KG1 (cell line): ENCODE measurements around the gene TRNP1.
A peak's percentile ranks its signal among the peaks of the same experiment; 100 is the strongest.

Source experiments
- DNase-seq: peaks from one replicate; lab custom pipeline; 2025; lab: John Stamatoyannopoulos, UW

Gene TRNP1

DNA sequence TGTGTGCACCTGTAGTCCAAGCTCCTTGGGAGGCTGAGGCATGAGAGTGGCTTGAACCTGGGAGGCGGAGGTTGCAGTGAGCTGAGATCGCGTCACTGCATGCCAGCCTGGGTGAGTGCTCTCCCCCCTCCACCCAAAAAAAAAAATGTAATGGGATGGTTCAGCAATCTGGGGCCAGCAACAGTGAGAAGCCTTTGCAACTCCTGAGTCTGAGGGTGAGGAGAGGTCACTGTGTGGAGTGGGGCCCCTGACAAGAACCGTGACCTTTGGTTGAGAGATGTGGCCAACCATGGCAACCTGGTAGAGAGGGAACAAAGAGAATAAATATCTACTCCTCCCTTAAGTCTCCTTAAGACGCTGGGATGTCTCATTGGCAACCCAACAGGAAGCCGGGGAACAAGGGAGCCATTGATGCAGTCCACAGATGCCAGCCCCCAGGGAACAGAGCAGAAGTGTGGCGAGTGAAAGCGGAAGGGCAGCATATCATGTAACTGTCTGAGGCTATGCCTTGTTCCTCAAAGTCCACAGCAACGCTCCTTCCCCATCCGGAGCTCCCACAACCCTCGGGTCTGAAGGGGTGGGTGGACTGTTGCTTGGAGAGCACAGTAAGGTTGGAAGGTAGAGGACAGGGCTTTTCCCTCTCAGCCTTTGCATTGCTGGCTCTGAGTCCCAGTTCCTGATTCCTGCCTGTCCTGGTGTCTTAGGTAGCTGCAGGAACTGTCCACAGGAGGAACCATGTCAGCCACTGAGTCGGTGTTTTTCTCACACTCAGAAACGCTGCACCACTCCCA lies 8.3 kb downstream of the TRNP1 start:
- DNase-seq, result peak; percentile 43

DNA sequence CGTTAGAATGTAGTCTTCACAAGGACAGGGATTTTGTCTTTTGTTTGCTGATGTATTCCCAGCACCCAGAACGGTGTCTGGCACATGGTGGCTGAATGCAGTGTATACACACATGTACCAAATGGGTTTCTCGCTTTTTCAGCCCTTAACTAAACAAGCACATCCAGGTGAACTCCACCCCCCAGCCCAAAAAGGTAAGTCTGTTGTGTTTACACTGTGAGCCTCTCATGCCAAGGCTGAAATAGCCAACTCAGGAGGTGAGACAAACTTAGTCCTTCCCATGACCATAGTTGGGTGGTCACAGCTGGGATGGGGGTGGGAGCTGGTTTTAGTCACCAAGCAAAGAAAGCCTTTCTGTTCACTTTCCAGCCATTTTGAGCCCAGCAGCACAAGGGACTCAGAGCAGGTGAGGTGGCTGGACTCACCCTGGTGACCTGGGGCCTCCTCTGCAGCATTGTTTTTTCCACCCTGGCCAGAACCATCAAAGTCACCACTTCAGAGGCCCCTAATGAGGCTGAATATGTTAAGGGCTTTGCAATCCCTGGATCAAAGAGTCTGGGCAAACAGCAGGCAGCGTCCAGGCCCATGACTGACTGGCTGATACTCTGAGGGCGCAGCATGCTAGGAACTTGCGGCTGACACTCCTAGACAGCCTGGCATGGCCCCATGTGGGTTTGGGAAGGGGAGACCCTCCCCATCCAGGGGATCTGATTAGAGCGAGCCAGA lies 10.4 kb downstream of the TRNP1 start:
- DNase-seq, result no peak

DNA sequence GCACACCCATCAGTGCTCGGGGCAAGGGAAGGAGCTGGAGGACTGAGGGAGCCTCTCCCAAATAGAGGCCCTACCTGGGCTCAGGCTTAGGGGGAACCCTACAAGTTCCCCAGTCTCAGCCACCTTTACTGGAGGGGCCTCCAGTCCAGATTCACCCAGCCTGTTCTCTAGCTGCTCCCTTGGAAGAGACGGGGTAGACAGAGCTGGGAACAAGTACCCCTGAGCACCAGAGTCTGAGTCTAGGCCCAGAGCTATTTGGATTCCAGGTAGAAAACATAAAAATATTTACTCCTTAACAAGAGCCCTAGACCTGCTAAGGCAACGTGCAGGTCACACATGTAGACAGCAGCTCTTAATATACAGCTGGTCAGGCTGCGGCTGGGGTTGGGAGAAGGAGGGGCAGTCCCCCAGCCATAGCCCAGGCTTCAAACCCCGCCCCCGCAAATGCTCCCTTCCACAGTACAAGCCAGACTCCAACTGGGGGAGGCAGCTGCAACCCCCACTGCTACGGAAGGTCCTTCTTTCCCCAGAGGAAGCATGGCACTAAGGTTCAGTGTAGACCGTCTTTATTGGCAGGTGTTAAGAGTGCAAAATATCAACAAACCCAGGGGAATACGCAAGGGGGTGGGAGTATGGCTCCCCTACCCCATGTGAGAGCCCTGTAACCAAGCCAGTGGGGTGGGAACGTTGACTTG lies 11.1 kb downstream of the TRNP1 start:
- no peak for DNase-seq

DNA sequence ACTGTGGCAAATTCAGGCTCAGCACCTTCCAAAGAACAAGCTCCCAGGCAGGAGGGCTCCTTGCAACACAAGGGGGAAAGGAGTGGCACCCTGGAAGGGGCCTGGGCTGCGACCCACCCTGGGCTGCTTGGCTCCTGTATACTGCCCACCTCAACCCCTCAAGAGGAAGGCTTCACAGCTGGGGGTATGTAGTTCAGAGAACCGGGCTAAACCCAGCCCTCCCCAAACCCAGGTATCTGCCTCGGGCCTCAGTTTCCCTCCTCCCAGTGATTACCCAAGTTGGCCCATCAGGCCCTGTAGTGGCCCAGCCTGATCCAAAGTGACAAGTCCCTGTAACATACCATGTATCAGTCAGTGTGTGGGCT lies 11.7 kb downstream of the TRNP1 start:
- DNase-seq, result no peak

DNA sequence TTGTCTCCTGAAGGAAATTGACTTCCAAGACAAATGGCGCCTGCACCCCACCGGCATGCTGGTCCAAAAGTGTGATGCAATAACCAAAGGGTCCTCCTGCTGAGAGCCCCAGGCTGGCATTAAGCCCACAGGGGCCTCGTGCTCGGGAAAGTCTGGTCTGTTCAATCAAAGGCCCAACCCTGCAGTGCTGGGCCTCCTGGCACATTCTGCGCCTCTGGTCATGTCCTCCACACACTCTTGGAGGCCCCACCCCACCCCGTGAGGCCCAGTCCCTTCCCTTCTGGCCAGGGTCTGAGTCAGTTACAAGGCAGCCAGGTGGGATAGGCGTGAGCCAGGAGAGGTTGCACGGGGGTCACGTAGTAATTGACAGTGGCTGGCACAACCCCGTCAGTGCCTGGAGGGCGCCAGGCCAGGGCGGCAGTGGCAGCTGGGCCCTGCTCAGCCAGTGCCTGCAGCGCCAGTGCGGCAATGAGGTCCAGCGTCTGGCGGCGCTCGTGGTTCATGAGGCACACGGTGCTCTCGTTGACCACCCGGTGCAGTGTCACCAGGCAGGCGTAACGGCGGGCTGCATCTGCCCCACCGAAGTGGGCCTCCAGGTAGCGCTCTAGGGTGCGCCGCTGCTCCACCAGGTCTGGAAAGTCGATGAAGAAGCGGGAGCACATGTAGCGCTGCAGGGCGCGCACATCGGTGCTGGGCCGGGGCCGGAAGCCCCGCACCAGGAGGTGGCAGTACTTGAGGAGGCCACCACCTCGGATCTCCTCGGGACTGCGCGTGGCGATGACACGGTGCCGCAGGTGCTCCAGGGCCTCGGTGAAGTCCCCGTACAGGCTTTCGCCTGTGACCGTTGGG lies 12.4 kb downstream of the TRNP1 start:
- DNase-seq, result no peak

DNA sequence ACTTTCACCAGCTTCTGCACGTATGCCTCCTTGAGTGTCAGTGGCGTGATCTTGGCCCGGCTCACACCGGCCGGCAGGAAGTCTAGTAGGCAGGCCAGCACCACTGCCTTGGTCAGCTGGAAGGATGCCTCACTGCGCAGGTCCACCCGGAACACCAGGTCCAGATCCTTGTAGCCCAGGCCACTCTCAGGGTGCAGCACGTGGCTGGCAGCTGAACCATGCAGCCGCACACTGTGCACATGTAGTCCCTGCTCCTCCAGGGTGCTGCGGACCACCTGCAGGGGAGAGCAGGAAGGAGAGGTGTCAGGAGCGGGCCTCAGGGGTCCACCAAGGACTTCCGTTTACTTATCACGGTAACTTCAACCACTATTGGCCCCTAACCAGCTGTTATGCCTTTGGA lies 13.2 kb downstream of the TRNP1 start:
- DNase-seq, result no peak

DNA sequence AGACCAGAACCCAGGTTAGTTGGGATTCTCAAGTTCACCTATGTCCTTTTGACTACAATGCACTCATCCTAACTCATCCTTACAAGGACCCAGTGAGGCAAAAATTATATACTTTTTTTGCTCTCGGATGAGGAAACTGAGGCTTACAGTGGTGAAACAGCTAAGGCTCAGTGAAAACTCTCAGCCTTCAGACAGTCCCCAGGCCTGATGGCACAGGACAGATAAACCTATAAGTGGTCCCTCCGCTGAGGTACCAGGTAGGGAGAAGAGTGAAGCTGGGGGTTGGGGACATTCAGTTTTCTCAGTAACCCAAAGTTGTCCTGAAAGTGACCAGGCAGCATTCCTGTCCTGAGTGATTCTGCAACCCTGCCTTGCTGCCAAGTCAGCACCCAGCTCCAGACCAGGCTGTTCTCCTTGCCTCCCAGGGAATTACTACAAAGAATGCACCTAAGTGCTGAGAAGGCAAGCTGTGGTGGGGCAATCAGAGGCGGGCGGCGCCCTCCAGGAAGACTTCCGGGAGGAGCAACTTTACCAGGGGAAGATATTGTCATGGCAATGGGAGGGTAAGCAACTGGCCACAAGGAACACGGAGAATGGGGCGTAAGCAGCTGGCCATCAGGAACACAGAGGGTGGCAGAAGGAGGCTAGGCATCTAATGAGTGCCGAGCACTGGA lies 14.6 kb downstream of the TRNP1 start:
- no peak for DNase-seq

DNA sequence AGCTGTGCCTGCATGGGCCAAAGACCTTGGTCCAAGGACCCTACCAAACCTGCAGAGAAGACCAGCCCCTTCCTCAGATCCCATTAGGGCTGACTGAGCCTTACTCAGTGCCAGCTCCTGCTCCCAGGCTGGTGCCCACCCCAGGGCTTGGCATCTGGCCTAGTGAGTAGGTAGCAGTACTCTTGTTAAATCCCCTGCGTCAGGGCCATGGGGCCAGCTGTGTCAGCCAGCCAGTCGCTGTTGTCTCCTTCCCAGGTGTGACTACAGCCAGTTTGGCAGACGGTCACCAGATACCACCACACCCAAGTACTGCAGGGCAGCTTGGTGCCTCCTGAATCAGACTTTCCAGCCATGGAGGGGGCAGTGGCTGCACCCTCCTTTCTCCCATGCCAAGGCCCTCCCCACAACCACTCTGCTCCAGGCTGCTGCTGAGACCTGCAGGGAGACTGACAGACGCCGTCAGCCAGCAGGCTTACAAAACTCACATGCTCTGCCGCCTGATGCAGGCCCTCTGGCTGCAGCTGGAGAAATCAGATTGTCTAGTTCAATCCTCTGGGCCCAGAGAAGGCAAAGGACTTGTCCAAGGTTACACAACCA lies 16.2 kb downstream of the TRNP1 start:
- no peak for DNase-seq

DNA sequence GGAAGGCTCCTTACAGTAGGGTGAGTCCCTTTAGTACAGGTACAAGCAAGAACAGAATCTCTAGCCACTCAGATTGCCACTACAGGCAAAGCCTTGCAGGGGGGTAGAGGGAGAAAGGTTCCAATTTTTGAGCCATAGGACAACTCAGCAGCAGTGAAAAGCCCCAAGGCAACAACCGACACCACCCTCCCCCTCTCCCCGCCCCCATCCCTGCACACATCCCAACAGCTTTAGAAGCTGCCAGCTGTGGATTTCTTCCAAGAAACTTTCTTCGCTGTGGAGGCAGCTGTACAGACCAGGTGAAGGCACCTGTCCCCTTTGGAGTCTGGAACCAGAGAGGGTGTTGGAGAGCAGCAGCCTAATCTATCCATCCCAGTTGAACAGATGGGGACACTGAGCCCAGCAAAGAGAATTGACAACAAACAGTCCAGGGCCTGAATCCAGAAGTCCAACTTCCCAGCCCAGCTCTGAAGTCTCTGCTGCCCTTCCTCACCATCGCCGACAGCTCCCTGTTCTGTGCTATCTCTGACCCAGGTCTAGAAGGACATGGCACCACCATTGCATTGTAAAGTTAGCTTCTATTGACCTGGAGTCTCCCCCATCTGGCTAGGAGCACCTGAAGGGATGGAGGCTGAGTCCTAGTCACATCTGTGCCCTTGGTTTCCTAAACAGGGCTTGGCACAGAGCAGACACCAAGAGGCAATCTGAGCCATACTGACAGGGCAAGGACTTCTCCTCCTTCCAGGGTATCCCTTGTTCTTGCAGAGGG lies 16.9 kb downstream of the TRNP1 start:
- DNase-seq, result no peak

DNA sequence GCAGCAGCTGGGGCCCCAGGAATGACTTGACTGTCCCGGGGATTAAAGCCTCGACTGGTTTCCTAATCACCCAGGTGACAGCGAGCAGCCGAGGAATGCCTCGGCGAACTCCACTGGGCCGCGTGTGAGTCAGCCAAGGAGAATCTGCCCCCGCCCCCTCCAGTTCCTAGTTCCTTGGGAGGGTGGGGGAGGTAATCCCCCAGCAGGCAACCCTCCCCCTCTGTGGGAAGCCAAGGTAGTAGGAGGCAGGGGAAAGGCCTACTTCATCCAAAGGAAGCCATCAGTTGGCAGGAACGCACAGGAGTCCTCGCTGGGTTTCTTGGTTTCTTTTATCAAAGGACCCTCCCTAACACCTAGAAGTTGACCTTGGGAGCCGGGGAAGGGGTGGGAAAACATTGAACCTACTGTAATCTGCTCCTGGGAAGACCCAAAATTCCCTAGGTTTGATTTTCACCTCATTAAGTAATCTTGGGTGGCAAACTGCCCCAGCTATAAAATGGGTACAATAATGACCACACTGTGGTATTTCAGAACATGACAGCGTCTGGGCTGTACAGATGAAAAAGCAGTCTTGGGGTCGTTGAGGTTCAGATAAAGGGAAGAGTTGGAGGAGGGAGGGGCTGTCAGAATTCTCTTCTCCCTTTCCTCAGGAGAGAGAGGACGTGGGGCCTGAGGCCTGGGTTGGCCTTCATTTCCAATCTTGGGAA lies 17.7 kb downstream of the TRNP1 start:
- no peak for DNase-seq

DNA sequence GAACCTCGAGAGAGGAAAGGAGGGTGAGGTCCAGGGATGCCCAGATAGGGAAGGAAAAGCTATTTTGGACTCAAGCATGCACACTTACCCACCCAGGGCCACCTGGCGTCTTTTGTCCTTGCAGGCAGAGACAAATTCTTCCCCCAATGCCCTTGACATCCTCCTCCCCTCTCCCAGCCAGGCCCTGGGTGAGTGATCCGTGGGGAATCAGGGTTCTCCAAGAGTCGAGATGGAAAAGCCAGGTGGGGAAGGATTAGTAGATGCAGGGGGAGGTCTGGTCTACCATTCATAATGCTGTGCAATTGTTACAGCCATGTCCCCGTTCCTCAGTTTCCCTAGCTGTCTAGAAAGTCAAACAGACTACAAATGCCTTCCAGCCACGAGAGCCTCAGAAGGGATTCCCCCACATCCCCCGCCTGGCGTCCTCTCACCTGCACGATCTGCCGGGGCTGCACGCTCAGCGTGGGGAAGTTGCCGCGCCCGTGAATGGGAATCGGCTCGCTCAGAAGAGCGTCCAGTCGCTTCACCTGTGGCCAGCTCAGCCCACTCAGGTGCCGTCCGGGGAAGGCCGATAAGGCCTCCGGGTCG lies 18.6 kb downstream of the TRNP1 start:
- DNase-seq, result no peak

DNA sequence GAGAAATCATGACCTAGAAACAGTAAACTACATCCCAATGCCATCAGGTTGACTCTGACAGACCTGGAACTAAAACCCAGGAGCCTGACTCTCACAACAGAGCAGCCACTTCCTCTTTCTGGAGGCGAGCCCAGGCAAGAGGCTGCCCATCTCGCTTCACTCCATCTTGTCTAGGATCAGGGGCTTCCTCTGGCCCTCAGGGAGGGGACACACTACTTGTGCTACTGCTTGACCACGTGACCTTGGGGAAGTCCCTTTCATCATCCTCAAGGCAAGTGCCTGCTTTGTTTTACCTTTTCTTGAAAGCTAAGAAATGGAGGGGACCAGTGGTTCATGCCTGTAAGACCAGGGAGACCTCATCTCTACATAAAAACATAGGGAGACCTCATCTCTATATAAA lies 21.8 kb downstream of the TRNP1 start:
- peak; percentile 9 for DNase-seq

DNA sequence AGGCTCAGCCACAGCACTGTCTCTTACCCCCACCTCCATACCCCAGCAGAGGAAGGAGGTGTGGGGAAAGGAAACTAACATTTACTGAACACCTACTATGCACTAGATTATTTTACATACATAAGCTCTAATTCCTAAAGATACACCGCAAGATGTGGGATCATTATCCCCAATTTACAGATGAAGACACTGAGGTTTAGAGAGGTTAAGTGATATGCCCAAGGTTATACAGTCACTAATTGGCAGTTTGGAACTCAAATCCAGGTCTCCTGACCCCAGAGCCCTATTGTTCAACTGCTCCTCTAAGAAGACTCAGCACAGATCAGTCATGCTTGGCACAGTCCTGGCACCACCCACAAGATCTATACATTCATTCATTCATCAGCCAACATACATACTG lies 22.9 kb downstream of the TRNP1 start:
- no peak for DNase-seq

DNA sequence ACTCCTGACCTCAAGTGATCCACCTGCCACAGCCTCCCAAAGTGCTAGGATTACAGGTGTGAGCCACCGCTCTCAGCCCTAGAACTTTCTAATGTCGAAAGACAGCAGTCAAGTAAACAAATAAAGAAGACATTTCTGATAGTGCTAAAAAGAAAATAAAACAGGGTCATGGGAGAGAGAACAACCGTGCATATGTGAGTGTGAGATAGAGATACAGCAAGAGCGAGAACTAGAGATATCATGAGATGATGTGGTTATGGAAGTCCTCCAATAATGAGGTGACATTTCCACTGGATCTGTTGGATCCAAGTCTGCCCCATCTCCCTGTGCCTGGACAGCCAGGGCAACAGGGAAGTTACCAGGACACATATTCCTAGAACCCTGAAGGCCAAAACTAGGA lies 23.7 kb downstream of the TRNP1 start:
- no peak for DNase-seq

DNA sequence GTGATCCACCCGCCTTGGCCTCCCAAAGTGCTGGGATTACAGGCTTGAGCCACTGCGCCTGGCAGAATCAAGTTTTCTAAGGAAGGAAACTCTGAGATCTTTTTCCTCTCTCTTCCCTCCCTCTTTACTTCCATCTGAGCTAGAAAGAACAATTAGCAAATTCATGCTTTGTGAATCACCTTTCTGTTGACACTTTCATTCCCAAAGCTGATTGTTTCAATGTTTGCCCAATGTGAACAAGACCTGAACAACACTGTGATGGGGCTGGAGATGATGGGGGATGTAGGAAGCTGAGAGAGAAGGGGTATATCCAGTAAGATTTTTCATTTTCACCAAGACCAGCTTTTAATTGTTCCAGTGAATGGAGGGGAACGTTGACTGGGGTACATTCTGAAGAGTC lies 24.8 kb downstream of the TRNP1 start:
- DNase-seq, result no peak

DNA sequence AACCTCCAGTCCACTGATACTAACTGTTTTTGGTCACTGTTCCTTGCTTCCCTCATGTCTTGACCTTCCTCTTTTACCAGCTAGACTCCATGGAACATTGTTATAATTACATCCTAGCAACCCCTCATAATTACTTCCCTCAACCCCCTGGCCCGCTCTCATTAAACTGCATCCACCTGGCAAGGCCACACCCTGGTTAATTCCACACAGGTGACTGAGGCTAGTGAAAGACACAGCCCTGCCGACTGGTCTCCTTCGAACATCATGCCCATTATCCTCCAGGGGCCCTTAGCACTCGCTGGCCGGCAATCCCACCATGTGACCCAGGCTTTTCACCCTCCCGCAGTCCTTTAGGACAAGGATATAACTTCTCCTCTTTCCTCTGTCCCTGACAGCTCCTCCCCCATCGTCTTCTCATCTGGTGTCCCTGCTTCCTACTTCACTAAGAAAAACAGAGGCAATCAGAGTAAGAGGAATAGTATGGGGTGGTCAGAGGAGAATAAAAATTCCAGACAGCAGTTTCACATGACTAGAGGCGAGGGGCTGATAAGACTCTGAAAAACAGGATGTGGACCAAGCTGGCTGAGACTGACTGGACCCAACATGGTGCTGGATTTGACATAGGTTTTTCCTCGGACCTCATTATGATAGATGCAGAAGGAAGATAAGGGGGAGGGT lies 28.0 kb downstream of the TRNP1 start:
- DNase-seq, result no peak

DNA sequence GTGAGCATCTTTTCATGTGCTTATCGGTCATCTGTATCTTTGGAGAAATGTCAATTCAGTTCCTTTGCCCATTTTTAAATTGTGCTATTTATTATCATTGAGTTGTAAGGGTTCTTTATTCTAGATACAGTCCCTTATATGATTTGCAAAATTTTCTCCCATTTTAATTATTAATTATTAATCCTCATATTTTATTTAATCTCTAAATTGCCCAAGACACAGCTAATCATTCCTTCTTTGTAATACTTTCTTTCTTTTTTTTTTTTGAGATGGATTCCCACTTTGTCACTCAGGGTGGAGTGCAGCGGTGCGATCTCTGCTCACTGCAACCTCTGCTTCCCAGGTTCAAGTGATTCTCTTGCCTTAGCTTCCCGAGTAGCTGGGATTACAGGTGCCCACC lies 32.2 kb downstream of the TRNP1 start:
- DNase-seq, result no peak

DNA sequence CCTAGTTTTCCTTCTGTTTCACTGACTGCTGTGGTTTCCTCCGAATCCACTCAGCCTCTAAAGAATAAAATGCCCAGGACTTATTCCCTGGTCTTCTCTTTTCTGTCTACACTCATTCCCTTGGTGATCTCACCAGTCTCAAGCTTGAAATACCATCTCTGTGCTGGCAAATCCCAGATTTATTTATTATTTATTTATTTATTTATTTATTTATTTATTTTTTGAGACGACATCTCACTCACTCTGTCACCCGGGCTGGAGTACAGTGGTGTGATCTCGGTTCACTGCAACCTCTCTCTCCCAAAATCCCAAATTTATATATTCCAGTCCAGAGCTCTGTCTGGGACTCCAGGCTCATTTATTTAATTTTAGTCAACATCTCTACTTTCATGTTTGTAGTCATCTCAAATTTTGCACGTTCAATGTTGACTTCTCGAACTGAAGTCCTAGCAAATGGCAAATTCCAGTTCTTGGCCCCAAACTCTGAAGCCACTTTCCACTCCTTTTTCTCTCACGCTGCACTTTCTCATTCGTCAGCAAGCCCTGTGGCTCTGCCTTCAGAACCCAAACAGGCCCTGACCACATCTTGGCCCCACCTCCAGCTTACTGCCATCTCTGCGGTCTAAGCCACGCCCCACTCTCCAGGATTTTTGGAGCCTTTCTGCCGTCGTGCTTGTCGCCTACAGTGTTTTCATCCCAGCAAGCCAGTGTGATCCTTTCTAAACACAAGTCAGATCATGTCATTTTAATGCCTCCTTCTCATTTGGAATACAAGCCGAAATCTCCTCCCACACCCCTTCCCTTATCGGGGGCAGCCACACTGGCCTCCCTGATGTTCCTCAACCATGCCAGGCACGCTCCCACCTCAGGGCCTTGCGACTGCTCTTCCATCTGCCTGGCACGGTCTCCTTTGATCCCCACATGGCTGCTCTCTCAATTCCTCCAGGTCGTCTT lies 33.4 kb downstream of the TRNP1 start:
- no peak for DNase-seq
